HEK293 (cell line): ENCODE measurements around the gene DCHS1.
A peak's percentile ranks its signal among the peaks of the same experiment; 100 is the strongest.

Source experiments
- GFI1B ChIP-seq: fragments of 450-650 bp; formaldehyde crosslinking; IDR thresholded peaks from 2 replicates; pipeline ENCODE4 v1.5.1; 2016; ENCODE audit warnings: missing biosample characterization, missing genetic modification characterization
- KLF10 ChIP-seq: fragments of 450-650 bp; IDR thresholded peaks from 2 replicates; pipeline ENCODE4 v1.5.1; 2018; ENCODE audit warnings: missing biosample characterization, mild to moderate bottlenecking, missing genetic modification characterization
- OSR2 ChIP-seq: fragments of 450-650 bp; formaldehyde crosslinking; IDR thresholded peaks from 2 replicates; pipeline ENCODE4 v1.5.1; 2016; ENCODE audit warnings: missing biosample characterization, missing genetic modification characterization
- SCRT1 ChIP-seq: fragments of 450-650 bp; formaldehyde crosslinking; IDR thresholded peaks from 2 replicates; pipeline ENCODE4 v1.5.1; 2016; ENCODE audit warnings: missing biosample characterization, missing genetic modification characterization, borderline replicate concordance
- ZBTB17 ChIP-seq: fragments of 450-650 bp; formaldehyde crosslinking; IDR thresholded peaks from 2 replicates; pipeline ENCODE4 v1.5.1; 2016; ENCODE audit warnings: missing biosample characterization, missing genetic modification characterization
- ZFHX2 ChIP-seq: fragments of 450-650 bp; formaldehyde crosslinking; conservative IDR thresholded peaks from 2 replicates; pipeline ENCODE4 v1.5.1; 2016; ENCODE audit warnings: missing biosample characterization, missing genetic modification characterization
- ZNF112 ChIP-seq: fragments of 450-650 bp; formaldehyde crosslinking; IDR thresholded peaks from 2 replicates; pipeline ENCODE4 v1.5.0; 2017; ENCODE audit warnings: missing biosample characterization, missing genetic modification characterization
- ZNF132 ChIP-seq: fragments of 450-650 bp; formaldehyde crosslinking; IDR thresholded peaks from 2 replicates; pipeline ENCODE4 v1.5.1; 2017; ENCODE audit warnings: missing biosample characterization, missing genetic modification characterization, borderline replicate concordance
- ZNF133 ChIP-seq: fragments of 450-650 bp; formaldehyde crosslinking; IDR thresholded peaks from 2 replicates; pipeline ENCODE4 v1.5.1; 2016; ENCODE audit warnings: missing biosample characterization, missing genetic modification characterization
- ZNF140 ChIP-seq: fragments of 450-650 bp; formaldehyde crosslinking; IDR thresholded peaks from 2 replicates; pipeline ENCODE4 v1.5.1; 2016; ENCODE audit warnings: missing biosample characterization, missing genetic modification characterization
- ZNF155 ChIP-seq: fragments of 450-650 bp; formaldehyde crosslinking; IDR thresholded peaks from 2 replicates; pipeline ENCODE4 v1.5.1; 2016; ENCODE audit warnings: missing biosample characterization, missing genetic modification characterization
- ZNF169 ChIP-seq: fragments of 450-650 bp; formaldehyde crosslinking; IDR thresholded peaks from 2 replicates; pipeline ENCODE4 v1.5.1; 2016; ENCODE audit warnings: missing biosample characterization, missing genetic modification characterization
- ZNF221 ChIP-seq: fragments of 450-650 bp; formaldehyde crosslinking; IDR thresholded peaks from 2 replicates; pipeline ENCODE4 v1.5.1; 2017; ENCODE audit warnings: missing biosample characterization, missing genetic modification characterization, borderline replicate concordance
- ZNF266 ChIP-seq: fragments of 450-650 bp; formaldehyde crosslinking; IDR thresholded peaks from 2 replicates; pipeline ENCODE4 v1.5.1; 2016; ENCODE audit warnings: missing biosample characterization, missing genetic modification characterization, low read depth
- ZNF274 ChIP-seq, 2 experiments: fragments of 200-500 bp in 1 of 2; fragments of 450-650 bp in 1 of 2; sonication (Bioruptor generic) in 1 of 2; formaldehyde crosslinking in 1 of 2; IDR thresholded peaks; 2 replicates each; pipeline versions ENCODE4 v1.5.1 to v1.6.1; 2014 to 2016; ENCODE audit warnings: borderline replicate concordance in 1 of 2, inconsistent platforms in 1 of 2, low read length in 1 of 2, missing biosample characterization in 1 of 2, missing genetic modification characterization in 1 of 2
- ZNF324 ChIP-seq: fragments of 450-650 bp; formaldehyde crosslinking; IDR thresholded peaks from 2 replicates; pipeline ENCODE4 v1.5.1; 2016; ENCODE audit warnings: missing biosample characterization, missing genetic modification characterization
- ZNF335 ChIP-seq: fragments of 450-650 bp; formaldehyde crosslinking; conservative IDR thresholded peaks from 2 replicates; pipeline ENCODE4 v1.5.1; 2016; ENCODE audit warnings: missing biosample characterization, missing genetic modification characterization
- ZNF473 ChIP-seq: fragments of 450-650 bp; formaldehyde crosslinking; IDR thresholded peaks from 2 replicates; pipeline ENCODE4 v1.5.1; 2017; ENCODE audit warnings: missing biosample characterization, missing genetic modification characterization
- ZNF501 ChIP-seq: fragments of 450-650 bp; formaldehyde crosslinking; IDR thresholded peaks from 2 replicates; pipeline ENCODE4 v1.5.1; 2016; ENCODE audit warnings: missing biosample characterization, missing genetic modification characterization
- ZNF514 ChIP-seq: fragments of 450-650 bp; formaldehyde crosslinking; IDR thresholded peaks from 2 replicates; pipeline ENCODE4 v1.5.1; 2016; ENCODE audit warnings: missing biosample characterization, missing genetic modification characterization
- ZNF548 ChIP-seq: fragments of 450-650 bp; formaldehyde crosslinking; IDR thresholded peaks from 2 replicates; pipeline ENCODE4 v1.5.1; 2016; ENCODE audit warnings: missing biosample characterization, missing genetic modification characterization
- ZNF626 ChIP-seq: fragments of 450-650 bp; sonication (Bioruptor Pico); formaldehyde crosslinking; IDR thresholded peaks from 2 replicates; pipeline ENCODE4 v1.5.1; 2018; ENCODE audit warnings: missing biosample characterization, missing genetic modification characterization, inconsistent platforms
- ZNF654 ChIP-seq: fragments of 450-650 bp; formaldehyde crosslinking; IDR thresholded peaks from 2 replicates; pipeline ENCODE4 v1.5.1; 2016; ENCODE audit warnings: low read depth, missing biosample characterization, missing genetic modification characterization
- ZNF701 ChIP-seq: fragments of 450-650 bp; formaldehyde crosslinking; IDR thresholded peaks from 2 replicates; pipeline ENCODE4 v1.5.1; 2016; ENCODE audit warnings: missing biosample characterization, missing genetic modification characterization
- ZNF707 ChIP-seq: fragments of 450-650 bp; formaldehyde crosslinking; IDR thresholded peaks from 2 replicates; pipeline ENCODE4 v1.5.1; 2016; ENCODE audit warnings: missing biosample characterization, missing genetic modification characterization
- ZNF76 ChIP-seq: fragments of 450-650 bp; formaldehyde crosslinking; IDR thresholded peaks from 2 replicates; pipeline ENCODE4; 2016; ENCODE audit warnings: low read depth, missing biosample characterization, missing genetic modification characterization, borderline replicate concordance
- ZNF830 ChIP-seq: fragments of 450-650 bp; IDR thresholded peaks from 2 replicates; pipeline ENCODE4 v1.5.0; 2018; ENCODE audit warnings: missing biosample characterization, missing genetic modification characterization, low read depth, mild to moderate bottlenecking, moderate library complexity
- ZSCAN16 ChIP-seq: fragments of 450-650 bp; formaldehyde crosslinking; IDR thresholded peaks from 2 replicates; pipeline ENCODE4 v1.5.1; 2016; ENCODE audit warnings: missing biosample characterization, missing genetic modification characterization
- ZSCAN23 ChIP-seq: fragments of 450-650 bp; formaldehyde crosslinking; IDR thresholded peaks from 2 replicates; pipeline ENCODE4 v1.5.1; 2016; ENCODE audit warnings: missing biosample characterization, missing genetic modification characterization
- ZXDB ChIP-seq: fragments of 450-650 bp; formaldehyde crosslinking; IDR thresholded peaks from 2 replicates; pipeline ENCODE4 v1.5.1; 2016; ENCODE audit warnings: missing biosample characterization, missing genetic modification characterization
- TF ChIP-seq, protein P1 (sequence below): fragments of 450-650 bp; formaldehyde crosslinking; IDR thresholded peaks from 2 replicates; pipeline ENCODE4 v1.5.1; 2016; ENCODE audit warnings: missing biosample characterization, missing genetic modification characterization
- TF ChIP-seq, protein P2 (sequence below): fragments of 450-650 bp; formaldehyde crosslinking; IDR thresholded peaks from 2 replicates; pipeline ENCODE4 v1.5.1; 2016; ENCODE audit warnings: missing biosample characterization, missing genetic modification characterization
- TF ChIP-seq, protein P3 (sequence below): sonication (generic); formaldehyde crosslinking; IDR thresholded peaks from 2 replicates; pipeline ENCODE4 v1.8.1; 2022; ENCODE audit warnings: mild to moderate bottlenecking, moderate library complexity, missing genetic modification reagents
- TF ChIP-seq, protein P4 (sequence below): fragments of 450-650 bp; formaldehyde crosslinking; IDR thresholded peaks from 2 replicates; pipeline ENCODE4 v1.5.1; 2017; ENCODE audit warnings: missing biosample characterization, missing genetic modification characterization

Gene DCHS1

DNA sequence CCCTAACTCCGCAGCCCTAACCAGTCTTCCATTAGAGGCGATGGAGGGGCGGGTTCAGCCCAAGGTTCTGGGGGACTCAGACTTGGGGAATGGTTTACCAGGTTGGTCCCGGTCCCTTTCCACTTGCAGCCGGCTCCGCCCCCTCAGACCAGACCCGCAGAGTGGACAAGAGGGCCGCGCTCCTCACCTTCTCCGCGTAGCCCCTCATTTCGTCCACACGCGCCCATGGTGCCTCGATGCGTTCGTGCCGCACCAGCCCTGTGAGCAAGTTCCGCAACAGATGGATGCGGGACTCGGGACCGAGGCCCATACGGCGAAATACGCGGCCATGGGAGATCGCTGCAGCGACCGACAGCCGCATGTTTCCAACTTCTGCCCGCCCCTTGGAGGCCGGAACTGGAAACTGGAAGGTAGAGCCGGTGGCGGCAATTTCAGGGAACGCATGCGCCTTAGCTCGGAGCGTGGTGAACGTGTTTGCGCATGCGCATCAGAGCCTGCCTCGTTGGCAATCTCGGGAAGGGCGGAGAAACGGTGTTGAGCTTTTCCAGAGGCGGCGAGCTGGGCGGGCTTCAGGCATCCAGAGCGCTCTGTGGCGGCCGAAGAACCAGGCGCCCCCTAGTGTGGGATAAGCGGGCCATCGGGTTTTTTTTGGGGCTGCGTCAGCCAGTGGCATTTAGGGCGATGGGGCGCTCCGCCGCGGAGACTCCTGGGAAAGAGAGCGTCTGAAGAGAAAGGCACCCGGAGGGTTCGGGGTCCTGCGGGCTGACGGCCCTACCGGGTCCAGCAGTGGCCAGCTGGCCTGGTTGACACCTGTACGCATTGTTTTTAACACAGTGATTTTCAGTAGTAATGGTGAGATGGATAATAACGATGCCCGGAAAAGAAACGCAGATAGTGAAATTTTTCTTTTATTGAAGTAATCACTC lies 27.6 kb upstream of the DCHS1 start, which contains the start of gene MRPL17 (continued):
- TF ChIP-seq, protein P1, sequence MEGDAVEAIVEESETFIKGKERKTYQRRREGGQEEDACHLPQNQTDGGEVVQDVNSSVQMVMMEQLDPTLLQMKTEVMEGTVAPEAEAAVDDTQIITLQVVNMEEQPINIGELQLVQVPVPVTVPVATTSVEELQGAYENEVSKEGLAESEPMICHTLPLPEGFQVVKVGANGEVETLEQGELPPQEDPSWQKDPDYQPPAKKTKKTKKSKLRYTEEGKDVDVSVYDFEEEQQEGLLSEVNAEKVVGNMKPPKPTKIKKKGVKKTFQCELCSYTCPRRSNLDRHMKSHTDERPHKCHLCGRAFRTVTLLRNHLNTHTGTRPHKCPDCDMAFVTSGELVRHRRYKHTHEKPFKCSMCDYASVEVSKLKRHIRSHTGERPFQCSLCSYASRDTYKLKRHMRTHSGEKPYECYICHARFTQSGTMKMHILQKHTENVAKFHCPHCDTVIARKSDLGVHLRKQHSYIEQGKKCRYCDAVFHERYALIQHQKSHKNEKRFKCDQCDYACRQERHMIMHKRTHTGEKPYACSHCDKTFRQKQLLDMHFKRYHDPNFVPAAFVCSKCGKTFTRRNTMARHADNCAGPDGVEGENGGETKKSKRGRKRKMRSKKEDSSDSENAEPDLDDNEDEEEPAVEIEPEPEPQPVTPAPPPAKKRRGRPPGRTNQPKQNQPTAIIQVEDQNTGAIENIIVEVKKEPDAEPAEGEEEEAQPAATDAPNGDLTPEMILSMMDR (tag by site-specific recombination) = peak; percentile 77
- TF ChIP-seq ZNF335 (peak; percentile 87), ZNF514 (tag by site-specific recombination) (no peak), ZNF707 (tag by site-specific recombination) (no peak), ZNF501 (tag by site-specific recombination) (peak; percentile 93), KLF10 (tag by site-specific recombination) (no peak), ZNF76 (tag by site-specific recombination) (peak; percentile 64), ZNF274 (IDR thresholded peaks at IDR 0.05; ENCODE audit: low read length) (no peak), ZNF274 (tag by site-specific recombination; IDR thresholded peaks at IDR 0.05; ENCODE audit: borderline replicate concordance) (no peak), ZNF626 (tag by site-specific recombination) (no peak), ZNF701 (no peak), ZNF155 (no peak), ZNF324 (tag by site-specific recombination) (no peak), ZNF221 (tag by site-specific recombination) (no peak), ZNF266 (tag by site-specific recombination) (no peak), ZSCAN23 (tag by site-specific recombination) (no peak), ZBTB17 (peak; percentile 82), ZNF169 (tag by site-specific recombination) (no peak), GFI1B (tag by site-specific recombination) (no peak), ZNF654 (tag by site-specific recombination) (peak; percentile 42), ZNF830 (tag by site-specific recombination) (no peak), ZNF133 (no peak), ZNF548 (no peak), ZSCAN16 (tag by site-specific recombination) (no peak), ZXDB (tag by site-specific recombination) (peak; percentile 75), SCRT1 (tag by site-specific recombination) (peak; percentile 32; the same call in 1 of the 2 replicates), ZNF140 (tag by site-specific recombination) (no peak), ZFHX2 (no peak), ZNF473 (tag by site-specific recombination) (no peak), OSR2 (tag by site-specific recombination) (no peak), ZNF132 (tag by site-specific recombination) (no peak), ZNF112 (tag by site-specific recombination) (no peak)
- TF ChIP-seq, protein P2, sequence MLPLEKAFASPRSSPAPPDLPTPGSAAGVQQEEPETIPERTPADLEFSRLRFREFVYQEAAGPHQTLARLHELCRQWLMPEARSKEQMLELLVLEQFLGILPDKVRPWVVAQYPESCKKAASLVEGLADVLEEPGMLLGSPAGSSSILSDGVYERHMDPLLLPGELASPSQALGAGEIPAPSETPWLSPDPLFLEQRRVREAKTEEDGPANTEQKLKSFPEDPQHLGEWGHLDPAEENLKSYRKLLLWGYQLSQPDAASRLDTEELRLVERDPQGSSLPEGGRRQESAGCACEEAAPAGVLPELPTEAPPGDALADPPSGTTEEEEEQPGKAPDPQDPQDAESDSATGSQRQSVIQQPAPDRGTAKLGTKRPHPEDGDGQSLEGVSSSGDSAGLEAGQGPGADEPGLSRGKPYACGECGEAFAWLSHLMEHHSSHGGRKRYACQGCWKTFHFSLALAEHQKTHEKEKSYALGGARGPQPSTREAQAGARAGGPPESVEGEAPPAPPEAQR (tag by site-specific recombination) = no peak
- TF ChIP-seq, protein P3, sequence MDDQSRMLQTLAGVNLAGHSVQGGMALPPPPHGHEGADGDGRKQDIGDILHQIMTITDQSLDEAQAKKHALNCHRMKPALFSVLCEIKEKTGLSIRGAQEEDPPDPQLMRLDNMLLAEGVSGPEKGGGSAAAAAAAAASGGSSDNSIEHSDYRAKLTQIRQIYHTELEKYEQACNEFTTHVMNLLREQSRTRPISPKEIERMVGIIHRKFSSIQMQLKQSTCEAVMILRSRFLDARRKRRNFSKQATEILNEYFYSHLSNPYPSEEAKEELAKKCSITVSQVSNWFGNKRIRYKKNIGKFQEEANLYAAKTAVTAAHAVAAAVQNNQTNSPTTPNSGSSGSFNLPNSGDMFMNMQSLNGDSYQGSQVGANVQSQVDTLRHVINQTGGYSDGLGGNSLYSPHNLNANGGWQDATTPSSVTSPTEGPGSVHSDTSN (CRISPR knock-in tag) = peak; percentile 76; the same call in 1 of the 2 replicates
- TF ChIP-seq, protein P4, sequence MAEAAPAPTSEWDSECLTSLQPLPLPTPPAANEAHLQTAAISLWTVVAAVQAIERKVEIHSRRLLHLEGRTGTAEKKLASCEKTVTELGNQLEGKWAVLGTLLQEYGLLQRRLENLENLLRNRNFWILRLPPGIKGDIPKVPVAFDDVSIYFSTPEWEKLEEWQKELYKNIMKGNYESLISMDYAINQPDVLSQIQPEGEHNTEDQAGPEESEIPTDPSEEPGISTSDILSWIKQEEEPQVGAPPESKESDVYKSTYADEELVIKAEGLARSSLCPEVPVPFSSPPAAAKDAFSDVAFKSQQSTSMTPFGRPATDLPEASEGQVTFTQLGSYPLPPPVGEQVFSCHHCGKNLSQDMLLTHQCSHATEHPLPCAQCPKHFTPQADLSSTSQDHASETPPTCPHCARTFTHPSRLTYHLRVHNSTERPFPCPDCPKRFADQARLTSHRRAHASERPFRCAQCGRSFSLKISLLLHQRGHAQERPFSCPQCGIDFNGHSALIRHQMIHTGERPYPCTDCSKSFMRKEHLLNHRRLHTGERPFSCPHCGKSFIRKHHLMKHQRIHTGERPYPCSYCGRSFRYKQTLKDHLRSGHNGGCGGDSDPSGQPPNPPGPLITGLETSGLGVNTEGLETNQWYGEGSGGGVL (tag by site-specific recombination) = no peak
